ENCODE results near the gene REEP1. TPM values are rescaled to one million over a fixed set of nuclear protein-coding genes. Genes with fewer than 3 reads are reported as not detected.

REEP1 gene
- total RNA-seq, 3 donors from 2014 or later = 0.13 to 0.35 TPM; not detected in 1

GRCh38 chr2:86292571-86293515, 44.6 kb downstream of the REEP1 start:
- Mint-ChIP-seq H3K36me3 (ENCODE audit: insufficient read depth) (no peaks in the 10 kb centered on the region), H3K4me3 (no peak overlapping the region), H3K4me1 (ENCODE audit: low read depth) (no peaks in the 10 kb centered on the region), H3K9me3 (no peaks in the 10 kb centered on the region), H3K27me3 (ENCODE audit: low read depth) (peaks cover 19% of the 10 kb centered on the region)
- ATAC-seq (no peak), DNase-seq (no peak)

DNA sequence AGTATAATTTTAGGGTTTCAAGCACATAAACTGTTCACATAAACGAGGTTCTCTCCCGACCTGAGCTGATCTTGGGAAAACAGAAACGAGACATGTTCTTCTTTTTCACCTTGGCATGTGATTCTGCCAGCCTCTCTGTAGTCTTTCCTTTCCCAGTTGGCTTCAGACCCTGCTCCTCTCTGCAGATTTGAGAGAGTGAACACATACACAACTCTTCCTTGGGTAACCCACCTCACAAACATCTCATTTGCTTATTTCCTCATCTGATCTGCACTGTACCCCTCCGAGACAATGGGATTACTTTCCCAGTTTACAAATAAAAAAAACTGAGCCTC, 46.1 kb downstream of the REEP1 start:
- DNase-seq (no peak), ATAC-seq (no peak)
- Mint-ChIP-seq H3K9me3 (no peaks in the 10 kb centered on the region), H3K27me3 (ENCODE audit: low read depth) (peaks cover 17% of the 10 kb centered on the region), H3K36me3 (ENCODE audit: insufficient read depth) (no peaks in the 10 kb centered on the region), H3K4me1 (ENCODE audit: low read depth) (no peaks in the 10 kb centered on the region), H3K4me3 (no peak overlapping the region)

- ATAC-seq = no peak
- Mint-ChIP-seq H3K4me1 (ENCODE audit: low read depth) (no peaks in the 10 kb centered on the region), H3K27me3 (ENCODE audit: low read depth) (peaks cover 20% of the 10 kb centered on the region), H3K36me3 (ENCODE audit: insufficient read depth) (no peaks in the 10 kb centered on the region), H3K4me3 (no peak overlapping the region), H3K9me3 (no peaks in the 10 kb centered on the region)
- DNase-seq = no peak
These were observed 46.7 kb downstream of the REEP1 start for GRCh38 chr2:86290596-86291327.

DNA sequence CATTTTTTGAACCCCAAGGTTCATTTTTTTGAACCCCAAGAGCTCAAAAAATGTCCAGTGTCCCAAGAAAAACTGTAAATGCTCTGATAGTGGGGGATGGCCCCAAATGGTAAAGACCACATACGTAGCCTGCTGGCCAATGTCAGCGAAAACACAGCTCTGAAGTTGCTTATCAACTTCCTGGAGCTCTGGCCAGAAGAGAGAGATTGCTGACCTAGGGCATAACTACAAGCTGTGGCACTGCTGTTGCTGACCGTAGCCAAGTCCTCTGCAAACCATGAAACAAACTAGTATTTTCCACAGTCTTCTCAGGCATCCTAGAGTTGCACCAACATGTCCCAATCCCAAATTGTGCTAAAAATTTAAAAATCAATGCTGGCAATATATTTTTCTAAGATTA, 50.9 kb downstream of the REEP1 start:
- DNase-seq (no peak), ATAC-seq (no peak)
- Mint-ChIP-seq H3K36me3 (ENCODE audit: insufficient read depth) (no peaks in the 10 kb centered on the region), H3K9me3 (no peaks in the 10 kb centered on the region), H3K27me3 (ENCODE audit: low read depth) (peaks cover 15% of the 10 kb centered on the region), H3K4me1 (ENCODE audit: low read depth) (no peaks in the 10 kb centered on the region), H3K4me3 (no peak overlapping the region)

- H3K4me1 Mint-ChIP-seq (ENCODE audit: low read depth) = no peaks in the 10 kb centered on the region
- H3K4me3 Mint-ChIP-seq = no peak overlapping the region
- DNase-seq (no peak), ATAC-seq (no peak)
- no peaks in the 10 kb centered on the region for H3K36me3 Mint-ChIP-seq (ENCODE audit: insufficient read depth)
- peaks cover 15% of the 10 kb centered on the region for H3K27me3 Mint-ChIP-seq (ENCODE audit: low read depth)
- no peaks in the 10 kb centered on the region for H3K9me3 Mint-ChIP-seq
These were observed 51.4 kb downstream of the REEP1 start for GRCh38 chr2:86285981-86286380.

DNA sequence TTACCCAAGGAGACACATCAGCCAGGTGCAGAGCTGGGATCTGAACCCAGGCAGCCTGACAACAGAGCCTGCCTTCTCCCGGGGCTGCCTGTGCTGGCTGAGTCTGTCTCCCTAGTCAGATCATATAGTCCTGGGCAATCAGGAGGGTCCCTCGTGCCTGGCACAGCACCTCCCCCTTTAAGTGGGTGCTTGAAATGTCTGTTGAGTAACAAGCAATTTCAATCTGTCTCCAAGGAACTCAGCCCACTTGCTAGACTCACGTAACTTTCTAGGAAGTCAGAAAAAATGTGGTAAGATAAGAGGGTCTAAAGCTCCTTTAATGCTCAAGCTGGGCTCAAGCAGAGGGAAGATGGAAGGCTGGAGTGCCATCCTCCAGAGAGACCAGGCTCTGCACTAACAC, 51.9 kb downstream of the REEP1 start:
- no peaks in the 10 kb centered on the region for H3K9me3 Mint-ChIP-seq
- DNase-seq (no peak), ATAC-seq (no peak)
- no peak overlapping the region for H3K4me3 Mint-ChIP-seq
- H3K36me3 Mint-ChIP-seq (ENCODE audit: insufficient read depth) = no peaks in the 10 kb centered on the region
- no peaks in the 10 kb centered on the region for H3K4me1 Mint-ChIP-seq (ENCODE audit: low read depth)
- H3K27me3 Mint-ChIP-seq (ENCODE audit: low read depth) = peaks cover 16% of the 10 kb centered on the region

DNA sequence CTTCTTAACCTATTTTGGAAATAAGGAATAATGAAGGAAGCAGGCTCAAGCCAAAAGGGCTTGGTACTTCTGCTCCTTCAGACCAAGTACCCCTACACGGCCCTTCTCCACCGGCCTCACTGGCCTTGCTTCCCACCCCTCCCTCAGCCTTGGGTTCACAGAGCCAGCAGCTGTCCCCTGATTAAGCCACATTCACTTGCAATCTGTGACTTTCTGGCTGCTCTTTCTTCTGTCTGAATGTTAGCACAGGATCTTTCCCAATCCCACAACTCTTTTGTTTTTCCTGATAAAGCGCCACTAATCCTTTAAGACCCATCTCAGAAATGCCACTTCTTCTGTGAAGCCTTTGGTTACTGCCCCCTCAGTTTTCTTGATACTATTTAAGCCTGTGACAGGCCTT, 52.4 kb downstream of the REEP1 start:
- Mint-ChIP-seq H3K4me3 (no peak overlapping the region), H3K27me3 (ENCODE audit: low read depth) (peaks cover 18% of the 10 kb centered on the region), H3K36me3 (ENCODE audit: insufficient read depth) (no peaks in the 10 kb centered on the region), H3K4me1 (ENCODE audit: low read depth) (no peaks in the 10 kb centered on the region), H3K9me3 (no peaks in the 10 kb centered on the region)
- no peak for ATAC-seq
- DNase-seq = no peak

DNA sequence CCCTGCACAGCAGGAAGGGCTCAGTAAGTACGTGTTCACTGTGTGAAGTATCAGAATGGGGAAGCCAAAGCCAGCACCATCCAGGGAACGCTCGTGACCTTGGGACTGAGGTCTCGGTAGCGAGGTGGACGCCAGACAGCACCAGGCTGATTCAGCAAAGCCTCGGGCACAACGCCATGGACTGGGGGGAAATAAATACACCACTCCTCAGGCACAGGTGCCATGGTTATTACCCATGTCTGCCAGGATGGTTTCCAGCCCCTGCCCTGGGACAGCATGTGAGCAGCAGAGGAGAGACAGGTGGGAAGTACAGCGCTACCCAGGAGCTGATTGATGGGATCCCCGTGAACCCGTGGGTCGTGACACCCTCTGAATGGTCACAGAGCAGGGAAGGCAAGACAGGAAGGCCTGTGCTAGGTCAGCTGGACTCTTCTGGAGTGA, 53.0 kb downstream of the REEP1 start:
- H3K4me1 Mint-ChIP-seq (ENCODE audit: low read depth) = no peaks in the 10 kb centered on the region
- H3K4me3 Mint-ChIP-seq = no peak overlapping the region
- no peaks in the 10 kb centered on the region for H3K9me3 Mint-ChIP-seq
- ATAC-seq (no peak), DNase-seq (no peak)
- peaks cover 18% of the 10 kb centered on the region for H3K27me3 Mint-ChIP-seq (ENCODE audit: low read depth)
- H3K36me3 Mint-ChIP-seq (ENCODE audit: insufficient read depth) = no peaks in the 10 kb centered on the region

- H3K4me1 Mint-ChIP-seq (ENCODE audit: low read depth) = no peaks in the 10 kb centered on the region
These were observed 53.9 kb downstream of the REEP1 start for GRCh38 chr2:86283411-86284030.

GRCh38 chr2:86281066-86281700, 56.2 kb downstream of the REEP1 start:
- Mint-ChIP-seq H3K9me3 (no peaks in the 10 kb centered on the region), H3K27me3 (ENCODE audit: low read depth) (peaks cover 25% of the 10 kb centered on the region), H3K36me3 (ENCODE audit: insufficient read depth) (no peaks in the 10 kb centered on the region), H3K4me3 (no peak overlapping the region), H3K4me1 (ENCODE audit: low read depth) (no peaks in the 10 kb centered on the region)
- DNase-seq (no peak), ATAC-seq (no peak)

More at GRCh38 chr2:86283411-86284030, 53.9 kb downstream of the REEP1 start:
- Mint-ChIP-seq H3K9me3 (no peaks in the 10 kb centered on the region), H3K27me3 (ENCODE audit: low read depth) (peaks cover 23% of the 10 kb centered on the region), H3K4me3 (no peak overlapping the region), H3K36me3 (ENCODE audit: insufficient read depth) (no peaks in the 10 kb centered on the region)
- no peak for ATAC-seq
- no peak for DNase-seq

GRCh38 chr2:86280191-86280667, 57.2 kb downstream of the REEP1 start:
- no peaks in the 10 kb centered on the region for H3K9me3 Mint-ChIP-seq
- peaks cover 22% of the 10 kb centered on the region for H3K27me3 Mint-ChIP-seq (ENCODE audit: low read depth)
- ATAC-seq (no peak), DNase-seq (no peak)
- H3K36me3 Mint-ChIP-seq (ENCODE audit: insufficient read depth) = no peaks in the 10 kb centered on the region
- H3K4me1 Mint-ChIP-seq (ENCODE audit: low read depth) = no peaks in the 10 kb centered on the region
- no peak overlapping the region for H3K4me3 Mint-ChIP-seq

- Mint-ChIP-seq H3K36me3 (ENCODE audit: insufficient read depth) (peaks cover 3% of the 10 kb centered on the region), H3K27me3 (ENCODE audit: low read depth) (peaks cover 18% of the 10 kb centered on the region), H3K4me3 (no peak overlapping the region), H3K9me3 (peaks cover 15% of the 10 kb centered on the region), H3K4me1 (ENCODE audit: low read depth) (peaks cover 7% of the 10 kb centered on the region)
- DNase-seq (no peak), ATAC-seq (no peak)
These were observed 61.5 kb downstream of the REEP1 start for GRCh38 chr2:86275962-86276361.

DNA sequence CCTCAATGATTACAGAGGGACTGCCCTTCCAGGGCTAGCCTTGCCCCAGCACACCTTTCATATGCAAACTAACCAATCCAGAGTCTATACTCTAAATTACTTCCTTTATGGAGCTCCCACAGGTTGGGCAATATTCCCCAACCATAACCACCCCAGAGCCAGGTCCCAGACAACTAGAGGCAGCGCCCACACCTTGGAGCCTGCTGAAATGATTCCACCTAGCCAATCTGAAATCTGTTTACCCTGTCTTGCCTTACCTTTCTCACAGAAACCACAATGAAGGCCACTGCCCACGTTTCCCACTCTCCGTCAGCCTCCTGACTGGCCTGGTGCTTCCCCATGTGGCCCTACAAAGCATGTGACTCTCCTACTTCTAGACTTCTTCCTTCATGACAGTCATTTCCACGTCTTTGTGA, 62.0 kb downstream of the REEP1 start:
- peaks cover 7% of the 10 kb centered on the region for H3K4me1 Mint-ChIP-seq (ENCODE audit: low read depth)
- no peak for DNase-seq
- no peak for ATAC-seq
- H3K36me3 Mint-ChIP-seq (ENCODE audit: insufficient read depth) = peaks cover 5% of the 10 kb centered on the region
- H3K4me3 Mint-ChIP-seq = no peak overlapping the region
- peaks cover 19% of the 10 kb centered on the region for H3K9me3 Mint-ChIP-seq
- H3K27me3 Mint-ChIP-seq (ENCODE audit: low read depth) = peaks cover 17% of the 10 kb centered on the region

DNA sequence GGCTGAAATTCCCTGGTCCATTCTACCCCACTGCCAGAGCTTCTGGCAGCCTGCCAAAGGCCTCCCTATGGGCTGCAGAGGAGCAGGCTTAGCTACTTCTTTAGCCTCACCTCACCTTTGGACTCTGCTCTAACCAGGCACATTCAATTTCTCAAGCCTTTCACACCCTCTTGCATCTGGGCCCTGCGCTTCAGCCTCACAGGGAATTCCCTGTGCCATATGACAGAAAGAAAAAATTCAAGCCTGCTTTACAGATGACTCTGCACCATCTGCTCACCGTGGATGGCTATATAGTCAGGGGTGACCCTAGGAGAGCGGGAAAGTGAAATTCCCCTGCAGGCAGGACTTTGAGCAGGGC, 62.5 kb downstream of the REEP1 start:
- peaks cover 7% of the 10 kb centered on the region for H3K4me1 Mint-ChIP-seq (ENCODE audit: low read depth)
- no peak for DNase-seq
- peaks cover 5% of the 10 kb centered on the region for H3K36me3 Mint-ChIP-seq (ENCODE audit: insufficient read depth)
- ATAC-seq = no peak
- peaks cover 20% of the 10 kb centered on the region for H3K9me3 Mint-ChIP-seq
- H3K4me3 Mint-ChIP-seq = no peak overlapping the region
- peaks cover 12% of the 10 kb centered on the region for H3K27me3 Mint-ChIP-seq (ENCODE audit: low read depth)

All from activated T-cell treated with anti-CD3 and anti-CD28 coated beads, Interleukin-2, amount 50 U/mL, for 4 hours (primary cell).